ENCODE measurements around the gene RETN.
A peak's percentile ranks its signal among the peaks of the same experiment; 100 is the strongest.

The RETN gene

DNA sequence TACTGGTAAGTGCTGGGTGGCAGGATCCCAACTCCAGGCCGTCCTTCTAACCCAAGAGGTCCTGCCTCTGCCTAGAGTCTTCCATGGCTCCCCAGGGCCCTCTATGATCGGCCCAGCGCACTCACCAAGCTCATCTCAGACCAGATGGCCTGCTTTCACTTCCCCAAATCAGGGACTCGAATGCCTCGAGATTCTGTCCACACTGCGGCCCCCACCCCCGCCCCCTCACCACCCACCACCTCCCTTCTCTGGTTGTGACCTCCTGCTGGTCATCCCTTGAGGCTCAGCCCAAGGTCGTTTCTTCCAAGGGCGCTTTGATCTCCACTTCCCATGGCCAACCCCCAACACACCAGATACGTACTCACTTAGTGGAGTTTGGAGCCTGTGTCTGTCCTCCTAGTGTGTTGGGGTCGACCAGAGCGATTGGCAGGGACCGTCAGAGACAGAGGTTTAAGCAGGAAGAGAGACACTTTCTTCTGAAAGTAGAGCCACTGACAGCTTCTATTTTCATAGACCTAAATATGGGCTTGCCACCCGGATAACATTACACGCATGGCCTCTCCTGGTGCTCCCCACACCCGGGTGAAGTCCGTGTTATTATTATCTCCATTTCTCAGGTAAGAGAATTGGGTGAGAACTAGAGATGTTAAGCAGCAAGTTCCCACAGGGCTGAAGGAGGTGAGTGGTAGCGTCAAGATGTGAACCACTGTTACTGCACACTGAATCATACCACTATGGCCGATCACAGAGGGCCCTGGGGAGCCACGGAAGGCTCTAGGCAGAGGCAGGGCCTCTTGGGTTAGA, 33.0 kb downstream of the RETN start, which contains the start of gene FCER2:
FCER2 (minus strand) TSS at position 478 of the 804 bp plus-strand sequence. CDS start 2,371 bp downstream, outside the sequence.
- peaks cover 18% of the 10 kb centered on the region for H3K36me3 ChIP-seq (ENCODE audit: control insufficient read depth, insufficient read depth, low read length)
- no peaks in the 10 kb centered on the region for H3K27me3 ChIP-seq (replicated peaks; ENCODE audit: control insufficient read depth, insufficient read depth, low read length)
- TF ChIP-seq, protein P1, sequence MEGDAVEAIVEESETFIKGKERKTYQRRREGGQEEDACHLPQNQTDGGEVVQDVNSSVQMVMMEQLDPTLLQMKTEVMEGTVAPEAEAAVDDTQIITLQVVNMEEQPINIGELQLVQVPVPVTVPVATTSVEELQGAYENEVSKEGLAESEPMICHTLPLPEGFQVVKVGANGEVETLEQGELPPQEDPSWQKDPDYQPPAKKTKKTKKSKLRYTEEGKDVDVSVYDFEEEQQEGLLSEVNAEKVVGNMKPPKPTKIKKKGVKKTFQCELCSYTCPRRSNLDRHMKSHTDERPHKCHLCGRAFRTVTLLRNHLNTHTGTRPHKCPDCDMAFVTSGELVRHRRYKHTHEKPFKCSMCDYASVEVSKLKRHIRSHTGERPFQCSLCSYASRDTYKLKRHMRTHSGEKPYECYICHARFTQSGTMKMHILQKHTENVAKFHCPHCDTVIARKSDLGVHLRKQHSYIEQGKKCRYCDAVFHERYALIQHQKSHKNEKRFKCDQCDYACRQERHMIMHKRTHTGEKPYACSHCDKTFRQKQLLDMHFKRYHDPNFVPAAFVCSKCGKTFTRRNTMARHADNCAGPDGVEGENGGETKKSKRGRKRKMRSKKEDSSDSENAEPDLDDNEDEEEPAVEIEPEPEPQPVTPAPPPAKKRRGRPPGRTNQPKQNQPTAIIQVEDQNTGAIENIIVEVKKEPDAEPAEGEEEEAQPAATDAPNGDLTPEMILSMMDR (IDR thresholded peaks at IDR 0.05; ENCODE audit: insufficient read depth, low read length, poor library complexity, severe bottlenecking): no peak
- H3K4me3 ChIP-seq (replicated peaks; ENCODE audit: low read depth, low read length): peak within 1 kb of the TSS; percentile 81
- DNase-seq (ENCODE audit: extremely low read depth, insufficient read length): peak; percentile 88

DNA sequence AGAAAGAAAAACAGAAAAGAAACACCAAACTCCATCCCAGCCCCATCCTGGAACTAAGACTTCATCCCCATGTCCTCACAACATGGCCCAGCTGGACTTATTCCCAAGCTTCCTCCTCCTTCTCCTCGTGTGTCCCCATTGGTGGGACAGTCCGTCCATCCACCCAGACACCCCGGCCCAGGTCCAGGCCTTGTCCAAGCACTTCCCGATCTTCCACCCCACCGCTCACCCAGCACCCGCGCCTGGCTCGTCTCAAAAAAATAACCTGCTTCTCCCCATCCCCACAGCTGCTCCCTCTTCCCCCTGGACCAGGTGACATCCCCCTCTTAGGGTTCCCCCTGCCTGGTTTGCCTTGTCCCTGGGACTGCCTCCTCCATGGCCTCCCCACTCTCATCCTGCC, 34.5 kb downstream of the RETN start:
- TF ChIP-seq, protein P1 (IDR thresholded peaks at IDR 0.05; ENCODE audit: insufficient read depth, low read length, poor library complexity, severe bottlenecking): no peak
- no peak for DNase-seq (ENCODE audit: extremely low read depth, insufficient read length)
- H3K4me3 ChIP-seq (replicated peaks; ENCODE audit: low read depth, low read length): no peak overlapping the region
- H3K36me3 ChIP-seq (ENCODE audit: control insufficient read depth, insufficient read depth, low read length): peaks cover 7% of the 10 kb centered on the region
- H3K27me3 ChIP-seq (replicated peaks; ENCODE audit: control insufficient read depth, insufficient read depth, low read length): no peaks in the 10 kb centered on the region

DNA sequence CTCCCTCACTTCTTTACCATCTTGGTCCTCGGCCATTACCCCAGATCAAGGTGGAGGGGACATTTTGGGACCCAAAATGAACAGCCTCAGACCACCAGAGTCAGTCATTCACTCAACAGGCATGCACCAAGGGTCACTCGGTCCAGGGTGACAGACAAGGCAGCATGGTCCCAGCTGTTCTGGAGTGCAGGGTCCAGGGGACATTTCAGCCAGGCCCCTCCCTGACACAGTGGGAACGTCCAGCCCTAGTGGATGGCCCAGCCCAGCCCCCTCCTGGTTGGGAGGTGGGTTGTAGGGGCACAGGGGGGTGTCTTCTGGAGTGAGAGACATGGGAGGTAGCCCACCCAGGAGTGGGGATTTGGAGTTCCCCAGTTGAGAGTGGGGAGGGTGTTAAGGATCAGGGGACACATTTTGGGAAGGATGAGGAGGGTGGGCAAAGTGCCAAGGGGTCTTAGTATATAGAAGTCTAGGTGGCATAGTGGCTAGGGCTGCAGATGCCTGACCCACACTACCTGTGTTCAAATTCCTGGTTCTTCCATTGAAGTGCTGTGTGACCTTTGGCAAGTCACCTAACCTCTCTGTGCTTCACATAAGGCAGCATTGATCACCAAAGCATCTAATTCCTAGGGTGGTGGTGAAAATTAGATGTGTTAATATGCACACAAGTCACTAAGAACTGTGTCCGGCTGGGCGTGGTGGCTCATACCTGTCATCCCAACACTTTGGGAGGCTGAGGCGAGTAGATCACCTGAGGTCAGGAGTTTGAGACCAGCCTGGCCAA, 35.6 kb downstream of the RETN start:
- H3K4me3 ChIP-seq (replicated peaks; ENCODE audit: low read depth, low read length): no peak overlapping the region
- no peaks in the 10 kb centered on the region; the same call in 1 of the 2 replicates for H3K36me3 ChIP-seq (ENCODE audit: control insufficient read depth, insufficient read depth, low read length)
- TF ChIP-seq, protein P1 (IDR thresholded peaks at IDR 0.05; ENCODE audit: insufficient read depth, low read length, poor library complexity, severe bottlenecking): no peak
- no peaks in the 10 kb centered on the region for H3K27me3 ChIP-seq (replicated peaks; ENCODE audit: control insufficient read depth, insufficient read depth, low read length)
- DNase-seq (ENCODE audit: extremely low read depth, insufficient read length): no peak

DNA sequence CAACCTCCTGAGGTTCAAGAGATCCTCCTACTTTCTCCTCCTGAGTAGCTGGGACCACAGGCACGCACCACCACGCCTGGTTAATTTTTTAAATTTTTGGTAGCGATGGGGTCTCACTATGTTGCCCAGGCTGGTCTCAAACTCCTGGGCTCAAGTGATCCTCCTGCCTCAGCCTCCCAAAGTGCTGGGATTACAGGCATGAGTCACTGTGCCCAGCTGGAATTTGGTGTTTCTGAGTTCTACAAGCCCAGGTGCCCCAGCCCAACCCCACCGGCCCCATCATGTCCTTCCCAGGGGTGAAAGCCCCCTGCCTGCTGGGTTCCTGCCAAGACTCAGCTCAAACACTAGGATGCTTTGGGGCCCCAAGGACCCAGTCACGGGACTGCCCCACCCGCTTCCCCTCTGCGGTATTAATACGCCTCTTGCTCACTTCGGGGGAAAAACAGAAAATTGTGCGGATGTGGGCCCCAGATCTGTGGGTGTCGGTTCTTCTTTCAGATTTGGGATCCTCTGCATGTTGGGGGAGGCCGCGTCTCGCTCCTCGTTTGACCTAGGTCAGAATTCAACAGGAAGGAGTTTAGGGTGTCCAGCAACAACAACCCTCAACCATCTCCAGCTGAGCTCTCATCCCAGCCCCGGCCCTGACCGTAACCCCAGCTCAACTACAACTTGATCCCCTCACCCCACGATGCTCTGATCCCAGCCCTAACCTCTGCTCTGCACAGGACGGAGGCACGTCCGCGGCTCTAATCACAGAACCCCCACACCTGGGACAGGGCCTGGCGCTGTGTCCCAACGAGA, 36.7 kb downstream of the RETN start:
- peak; percentile 85 for DNase-seq (ENCODE audit: extremely low read depth, insufficient read length)
- no peak overlapping the region for H3K4me3 ChIP-seq (replicated peaks; ENCODE audit: low read depth, low read length)
- no peaks in the 10 kb centered on the region for H3K36me3 ChIP-seq (ENCODE audit: control insufficient read depth, insufficient read depth, low read length)
- TF ChIP-seq, protein P1 (IDR thresholded peaks at IDR 0.05; ENCODE audit: insufficient read depth, low read length, poor library complexity, severe bottlenecking): no peak
- H3K27me3 ChIP-seq (replicated peaks; ENCODE audit: control insufficient read depth, insufficient read depth, low read length): no peaks in the 10 kb centered on the region

DNA sequence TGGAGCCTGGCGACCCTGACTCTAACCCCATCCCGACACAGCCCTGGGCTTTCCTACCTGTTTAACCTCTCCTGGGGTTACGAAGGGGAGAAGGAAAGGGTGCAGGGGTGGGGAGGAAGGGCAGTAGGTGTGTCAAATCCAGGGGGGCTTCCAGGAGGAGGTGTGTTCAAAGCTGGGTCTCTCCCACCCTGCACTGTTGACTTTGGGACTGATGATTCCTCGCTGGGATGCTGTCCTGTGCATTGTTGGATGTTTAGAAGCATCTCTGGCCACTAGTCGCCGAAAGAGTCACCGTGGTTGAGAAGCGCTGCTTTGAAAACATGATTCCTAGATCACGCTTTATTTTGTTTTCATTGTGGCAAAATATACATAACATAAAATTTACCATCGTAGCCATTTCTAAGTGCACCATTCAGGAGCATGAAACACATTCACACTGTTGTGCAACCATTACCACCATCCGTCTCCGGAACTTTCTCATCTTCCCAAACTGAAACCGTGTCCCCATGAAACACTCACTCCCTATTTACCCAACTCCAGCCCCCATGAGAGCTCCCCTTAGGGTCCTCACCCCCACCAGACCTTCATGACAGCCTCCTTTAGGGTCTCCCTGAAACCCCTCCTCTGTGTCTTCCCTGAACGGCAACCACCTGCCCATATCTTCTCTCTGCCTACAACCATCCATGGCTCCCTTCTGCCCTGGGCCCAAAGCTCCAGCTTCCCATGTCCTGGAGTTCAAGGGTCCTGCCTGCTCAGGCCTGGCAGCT, 37.5 kb downstream of the RETN start:
- Histone ChIP-seq H3K36me3 (ENCODE audit: control insufficient read depth, insufficient read depth, low read length) (no peaks in the 10 kb centered on the region), H3K27me3 (replicated peaks; ENCODE audit: control insufficient read depth, insufficient read depth, low read length) (no peaks in the 10 kb centered on the region), H3K4me3 (replicated peaks; ENCODE audit: low read depth, low read length) (no peak overlapping the region)
- TF ChIP-seq, protein P1 (IDR thresholded peaks at IDR 0.05; ENCODE audit: insufficient read depth, low read length, poor library complexity, severe bottlenecking): no peak
- no peak for DNase-seq (ENCODE audit: extremely low read depth, insufficient read length)

Data from GM06990 (cell line).